ENCODE results near the gene CPNE8. TPM values are rescaled to one million over a fixed set of nuclear protein-coding genes. Genes with fewer than 3 reads are reported as not detected.

The CPNE8 gene
- polyA plus RNA-seq, 1 donor (not counting 4 experiments of a cell fraction or from before 2014, with no cell fraction given): 25.7 TPM

- H3K79me2 ChIP-seq (ENCODE audit: control insufficient read depth, insufficient read depth, low read length): no peaks in the 10 kb centered on the region
- no peak overlapping the region for H3K4me3 ChIP-seq (ENCODE audit: control insufficient read depth in 2 of 3, extremely low read depth in 1 of 3, insufficient read depth in 2 of 3, low read depth in 1 of 3, low read length in 3 of 3)
- H3K27ac ChIP-seq (ENCODE audit: control insufficient read depth, insufficient read depth, low read length): no peak overlapping the region
- no peak for TF ChIP-seq EZH2 (IDR thresholded peaks at IDR 0.05; ENCODE audit: low read length)
- TF ChIP-seq CTCF (optimal IDR thresholded peaks at IDR 0.05 in 1 of 3, IDR thresholded peaks at IDR 0.05 in 1 of 3, conservative IDR thresholded peaks at IDR 0.05 in 1 of 3; ENCODE audit: extremely low read depth in 1 of 3, insufficient read depth in 2 of 3, low read length in 3 of 3): no peak
- no peak overlapping the region for H3K9ac ChIP-seq (ENCODE audit: control insufficient read depth, extremely low read depth, insufficient read depth, low read length)
- no peak overlapping the region for H2AFZ ChIP-seq (ENCODE audit: control insufficient read depth, low read length)
- H3K9me1 ChIP-seq (ENCODE audit: control insufficient read depth, extremely low read depth, insufficient read depth, low read length): no peaks in the 10 kb centered on the region
- no peaks in the 10 kb centered on the region for H4K20me1 ChIP-seq (ENCODE audit: control insufficient read depth, extremely low read depth, insufficient read depth, low read length)
- dilution Hi-C loops (cut with MboI; ENCODE audit: extremely low pct_ligation_motif_present, low sequenced_read_pairs): no loop called here
- no peaks in the 10 kb centered on the region for H3K4me1 ChIP-seq (ENCODE audit: control insufficient read depth, extremely low read depth, insufficient read depth, low read length)
- H3K36me3 ChIP-seq (ENCODE audit: control insufficient read depth in 2 of 2, extremely low read depth in 1 of 2, insufficient read depth in 2 of 2, low read length in 2 of 2): peaks cover 0 to 4% of the 10 kb centered on the region in 2 experiments
- H3K9me3 ChIP-seq (ENCODE audit: control insufficient read depth, low read depth, low read length): no peaks in the 10 kb centered on the region
- no peak for FAIRE-seq
- H3K27me3 ChIP-seq (ENCODE audit: control insufficient read depth, extremely low read depth, insufficient read depth, low read length): no peaks in the 10 kb centered on the region
- H3K4me2 ChIP-seq (ENCODE audit: control insufficient read depth, extremely low read depth, insufficient read depth, low read depth, low read length): no peak overlapping the region
- no peak for DNase-seq (ENCODE audit: low read depth, low spot score)
Observed at GRCh38 chr12:38682521-38682920, 222.9 kb downstream of the CPNE8 start.

GRCh38 chr12:38669530-38669929, 235.9 kb downstream of the CPNE8 start:
- no peak for FAIRE-seq
- H3K27ac ChIP-seq (ENCODE audit: control insufficient read depth, insufficient read depth, low read length): no peak overlapping the region
- no peak overlapping the region for H3K4me3 ChIP-seq (ENCODE audit: control insufficient read depth in 2 of 3, extremely low read depth in 1 of 3, insufficient read depth in 2 of 3, low read depth in 1 of 3, low read length in 3 of 3)
- no peak overlapping the region for H3K9ac ChIP-seq (ENCODE audit: control insufficient read depth, extremely low read depth, insufficient read depth, low read length)
- H3K9me1 ChIP-seq (ENCODE audit: control insufficient read depth, extremely low read depth, insufficient read depth, low read length): no peaks in the 10 kb centered on the region
- H4K20me1 ChIP-seq (ENCODE audit: control insufficient read depth, extremely low read depth, insufficient read depth, low read length): no peaks in the 10 kb centered on the region
- no peaks in the 10 kb centered on the region for H3K36me3 ChIP-seq (ENCODE audit: control insufficient read depth in 2 of 2, extremely low read depth in 1 of 2, insufficient read depth in 2 of 2, low read length in 2 of 2)
- dilution Hi-C loops (cut with MboI; ENCODE audit: extremely low pct_ligation_motif_present, low sequenced_read_pairs): no loop called here
- H3K4me1 ChIP-seq (ENCODE audit: control insufficient read depth, extremely low read depth, insufficient read depth, low read length): no peaks in the 10 kb centered on the region
- no peak for DNase-seq (ENCODE audit: low read depth, low spot score)
- no peaks in the 10 kb centered on the region for H3K79me2 ChIP-seq (ENCODE audit: control insufficient read depth, insufficient read depth, low read length)
- H2AFZ ChIP-seq (ENCODE audit: control insufficient read depth, low read length): no peak overlapping the region
- no peak overlapping the region for H3K4me2 ChIP-seq (ENCODE audit: control insufficient read depth, extremely low read depth, insufficient read depth, low read depth, low read length)
- TF ChIP-seq CTCF (optimal IDR thresholded peaks at IDR 0.05 in 1 of 3, IDR thresholded peaks at IDR 0.05 in 1 of 3, conservative IDR thresholded peaks at IDR 0.05 in 1 of 3; ENCODE audit: extremely low read depth in 1 of 3, insufficient read depth in 2 of 3, low read length in 3 of 3) (no peak), EZH2 (IDR thresholded peaks at IDR 0.05; ENCODE audit: low read length) (no peak)
- H3K27me3 ChIP-seq (ENCODE audit: control insufficient read depth, extremely low read depth, insufficient read depth, low read length): no peaks in the 10 kb centered on the region
- H3K9me3 ChIP-seq (ENCODE audit: control insufficient read depth, low read depth, low read length): no peaks in the 10 kb centered on the region
